Stimulated activated CD4-positive, alpha-beta T cell treated with anti-CD3 and anti-CD28 coated beads, Interleukin-15, amount 100 ng/mL, for 24 hours (primary cell): ENCODE results near the gene CALD1.

Source experiments
- DNase-seq: peaks from one replicate; pipeline ENCODE4 v3.0.0-alpha.2; 2020

Gene CALD1

GRCh38 chr7:134778941-134779740 lies at the start of gene CALD1:
Gene CALD1, plus strand, starts transcription at chr7:134779634. Its CDS starts 88,100 bp downstream, at chr7:134867734.
- no peak for DNase-seq

- DNase-seq, result no peak
These were observed 49.5 kb upstream of the CALD1 start for GRCh38 chr7:134729895-134730294.

GRCh38 chr7:134730411-134730829 lies 49.0 kb upstream of the CALD1 start:
- DNase-seq, result no peak

- DNase-seq, result no peak
These were observed 47.8 kb upstream of the CALD1 start for GRCh38 chr7:134731616-134732015.

GRCh38 chr7:134732728-134733127 lies 46.7 kb upstream of the CALD1 start:
- no peak for DNase-seq

- no peak for DNase-seq
These were observed 43.1 kb upstream of the CALD1 start for GRCh38 chr7:134736381-134736780.

GRCh38 chr7:134737566-134738345 lies 41.7 kb upstream of the CALD1 start:
- peak; percentile 53 for DNase-seq

- DNase-seq, result no peak
These were observed 40.1 kb upstream of the CALD1 start for GRCh38 chr7:134739362-134739761.

- DNase-seq, result no peak
These were observed 39.1 kb upstream of the CALD1 start for GRCh38 chr7:134740376-134740775.

GRCh38 chr7:134741907-134742635 lies 37.4 kb upstream of the CALD1 start:
- DNase-seq, result no peak

GRCh38 chr7:134742688-134743350 lies 36.6 kb upstream of the CALD1 start:
- DNase-seq, result no peak

- no peak for DNase-seq
These were observed 34.9 kb upstream of the CALD1 start for GRCh38 chr7:134744569-134744968.

GRCh38 chr7:134747326-134747725 lies 32.1 kb upstream of the CALD1 start:
- no peak for DNase-seq

- peak; percentile 78 for DNase-seq
These were observed 29.1 kb upstream of the CALD1 start for GRCh38 chr7:134750083-134751062.

GRCh38 chr7:134752006-134752760 lies 27.3 kb upstream of the CALD1 start:
- DNase-seq, result no peak

GRCh38 chr7:134755422-134756022 lies 23.9 kb upstream of the CALD1 start:
- DNase-seq, result peak; percentile 67

- DNase-seq, result no peak
These were observed 21.5 kb upstream of the CALD1 start for GRCh38 chr7:134757938-134758337.

GRCh38 chr7:134758981-134759380 lies 20.5 kb upstream of the CALD1 start:
- DNase-seq, result no peak

GRCh38 chr7:134761266-134761665 lies 18.2 kb upstream of the CALD1 start:
- DNase-seq, result no peak

- DNase-seq, result no peak
These were observed 15.5 kb upstream of the CALD1 start for GRCh38 chr7:134763960-134764359.
